Nucleus accumbens (tissue), 56 donors: Measurements from ENCODE around the gene CROCC2.

Experiments
- DNase-seq, 56 donors: peaks; one replicate each; lab custom pipeline; 2025; lab: John Stamatoyannopoulos, UW

CROCC2 gene

GRCh38 chr2:241006412-241006811, 100.3 kb downstream of the CROCC2 start:
- no peak for DNase-seq

- no peak for DNase-seq
Measured at GRCh38 chr2:241007111-241007510, 101.0 kb downstream of the CROCC2 start.

GRCh38 chr2:241007880-241008710, 102.0 kb downstream of the CROCC2 start:
- DNase-seq: no peak

- no peak for DNase-seq
Measured at GRCh38 chr2:241008711-241009121, 102.6 kb downstream of the CROCC2 start.

GRCh38 chr2:241009191-241009590, 103.1 kb downstream of the CROCC2 start:
- DNase-seq: no peak

- peak in 15 of 56 donors; percentile 21 to 78 (median 39) for DNase-seq
Measured at GRCh38 chr2:241009601-241010530, 103.7 kb downstream of the CROCC2 start.

- DNase-seq: no peak
Measured at GRCh38 chr2:241010531-241011295, 104.6 kb downstream of the CROCC2 start.

- no peak for DNase-seq
Measured at GRCh38 chr2:241011296-241011600, 105.1 kb downstream of the CROCC2 start.

- no peak for DNase-seq
Measured at GRCh38 chr2:241011751-241012510, 105.8 kb downstream of the CROCC2 start.

GRCh38 chr2:241014224-241014623, 108.1 kb downstream of the CROCC2 start:
- DNase-seq: no peak

GRCh38 chr2:241014764-241015163, 108.6 kb downstream of the CROCC2 start:
- DNase-seq: no peak

- no peak for DNase-seq
Measured at GRCh38 chr2:241015439-241015838, 109.3 kb downstream of the CROCC2 start.

- DNase-seq: no peak
Measured at GRCh38 chr2:241017228-241017940, 111.2 kb downstream of the CROCC2 start.

- DNase-seq: no peak
Measured at GRCh38 chr2:241018051-241018891, 112.1 kb downstream of the CROCC2 start.

- DNase-seq: no peak
Measured at GRCh38 chr2:241019441-241020139, 113.5 kb downstream of the CROCC2 start.

GRCh38 chr2:241020201-241020600, 114.1 kb downstream of the CROCC2 start:
- no peak for DNase-seq

- no peak for DNase-seq
Measured at GRCh38 chr2:241020629-241021190, 114.6 kb downstream of the CROCC2 start.
